H9 (cell line): ENCODE measurements around the gene RTL5. TPM values are rescaled to one million over a fixed set of nuclear protein-coding genes. Genes with fewer than 3 reads are reported as not detected.

Experiments used
- DNase-seq: peaks from one replicate; pipeline ENCODE4 v3.0.0-alpha.2; 2017
- H2AFZ ChIP-seq: one replicate; pipeline ENCODE4 v1.6.1; 2013; ENCODE audit warnings: mild to moderate bottlenecking, low read length, control low read depth, moderate library complexity
- H2AK5ac ChIP-seq: 2 replicates; pipeline ENCODE4 v1.6.1; 2013; ENCODE audit warnings: low read length, control low read depth, mixed read lengths; ENCODE audit not compliant: insufficient read length
- H2BK120ac ChIP-seq: one replicate; pipeline ENCODE4 v1.6.1; 2013; ENCODE audit warnings: low read depth, mild to moderate bottlenecking, low read length, control low read depth, inconsistent platforms; ENCODE audit not compliant: poor library complexity, severe bottlenecking
- H2BK12ac ChIP-seq: 2 replicates; pipeline ENCODE4 v1.6.1; 2013; ENCODE audit warnings: low read length, control low read depth, mixed read lengths, low read depth; ENCODE audit not compliant: insufficient read length
- H2BK15ac ChIP-seq: 2 replicates; pipeline ENCODE4 v1.6.1; 2013; ENCODE audit warnings: low read depth, low read length, control low read depth
- H2BK20ac ChIP-seq: one replicate; pipeline ENCODE4 v1.6.1; 2013; ENCODE audit warnings: low read depth, mild to moderate bottlenecking, low read length, control low read depth, inconsistent platforms; ENCODE audit not compliant: poor library complexity, severe bottlenecking
- H2BK5ac ChIP-seq: 2 replicates; pipeline ENCODE4 v1.6.1; 2013; ENCODE audit warnings: low read length, control low read depth, mixed read lengths; ENCODE audit not compliant: insufficient read length
- H3K14ac ChIP-seq: 2 replicates; pipeline ENCODE4 v1.6.1; 2013; ENCODE audit warnings: low read length, control low read depth; ENCODE audit not compliant: insufficient read depth
- H3K18ac ChIP-seq: 2 replicates; pipeline ENCODE4 v1.6.1; 2013; ENCODE audit warnings: low read depth, mild to moderate bottlenecking, mixed read lengths, low read length, control low read depth; ENCODE audit not compliant: insufficient read length
- H3K23ac ChIP-seq: 2 replicates; pipeline ENCODE4 v1.6.1; 2013; ENCODE audit warnings: low read length, control low read depth, mixed read lengths, low read depth; ENCODE audit not compliant: insufficient read length
- H3K23me2 ChIP-seq: 2 replicates; pipeline ENCODE4 v1.6.1; 2013; ENCODE audit warnings: low read depth, mild to moderate bottlenecking, mixed read lengths, low read length, control low read depth; ENCODE audit not compliant: insufficient read length, poor library complexity, severe bottlenecking
- H3K27ac ChIP-seq: 2 replicates; pipeline ENCODE4 v1.5.1; 2013; ENCODE audit warnings: low read length, control low read depth, mixed read lengths, low read depth; ENCODE audit not compliant: insufficient read length
- H3K27me3 ChIP-seq: 2 replicates; pipeline ENCODE4 v1.6.1; 2013; ENCODE audit warnings: low read length, control low read depth, inconsistent platforms; ENCODE audit not compliant: insufficient read depth
- H3K4ac ChIP-seq: 2 replicates; pipeline ENCODE4 v1.6.1; 2013; ENCODE audit warnings: low read depth, mild to moderate bottlenecking, control low read depth, inconsistent platforms, low read length, moderate library complexity
- H3K4me1 ChIP-seq: 2 replicates; pipeline ENCODE4 v1.6.1; 2013; ENCODE audit warnings: low read length, control low read depth, inconsistent platforms; ENCODE audit not compliant: insufficient read depth
- H3K4me2 ChIP-seq: 2 replicates; pipeline ENCODE4 v1.6.1; 2013; ENCODE audit warnings: low read length, control low read depth, mixed read lengths; ENCODE audit not compliant: insufficient read length, insufficient read depth
- H3K56ac ChIP-seq: 2 replicates; pipeline ENCODE4 v1.6.1; 2013; ENCODE audit warnings: low read depth, mild to moderate bottlenecking, mixed read lengths, low read length, control low read depth; ENCODE audit not compliant: insufficient read length
- H3K79me1 ChIP-seq: 2 replicates; pipeline ENCODE4 v1.6.1; 2013; ENCODE audit warnings: low read depth, mild to moderate bottlenecking, moderate library complexity, low read length, control low read depth, inconsistent platforms; ENCODE audit not compliant: insufficient read depth, poor library complexity, severe bottlenecking
- H3K79me2 ChIP-seq: 2 replicates; pipeline ENCODE4 v1.6.1; 2013; ENCODE audit warnings: low read length, control low read depth, inconsistent platforms; ENCODE audit not compliant: insufficient read depth
- H3K9ac ChIP-seq: 2 replicates; pipeline ENCODE4 v1.6.1; 2013; ENCODE audit warnings: low read length, control low read depth, mixed read lengths; ENCODE audit not compliant: insufficient read length; ENCODE audit errors: extremely low read depth
- H3K9me3 ChIP-seq: one replicate; pipeline ENCODE4 v1.6.1; 2013; ENCODE audit warnings: low read depth, low read length, inconsistent platforms; ENCODE audit not compliant: control insufficient read depth
- H3T11ph ChIP-seq: one replicate; pipeline ENCODE4 v1.6.1; 2013; ENCODE audit warnings: mild to moderate bottlenecking, low read length, control low read depth, inconsistent platforms
- H4K20me1 ChIP-seq: one replicate; pipeline ENCODE4 v1.6.1; 2013; ENCODE audit not compliant: control insufficient read depth, insufficient read length, insufficient read depth
- H4K5ac ChIP-seq: 2 replicates; pipeline ENCODE4 v1.6.1; 2013; ENCODE audit warnings: low read depth, mild to moderate bottlenecking, mixed read lengths, low read length, control low read depth; ENCODE audit not compliant: insufficient read length
- H4K8ac ChIP-seq: replicated peaks from 2 replicates; pipeline ENCODE4 v1.6.1; 2013; ENCODE audit warnings: low read length, control low read depth, mixed read lengths, low read depth; ENCODE audit not compliant: insufficient read length
- H4K91ac ChIP-seq: 2 replicates; pipeline ENCODE4 v1.6.1; 2013; ENCODE audit warnings: low read depth, mild to moderate bottlenecking, moderate library complexity, mixed read lengths, low read length, control low read depth; ENCODE audit not compliant: insufficient read length
- H3K27ac Mint-ChIP-seq, 3 experiments: 2 replicates in 2 of 3; 3 replicates in 1 of 3; pipeline ENCODE4 v1.8.0; 2020 to 2021; ENCODE audit warnings: mixed read lengths in 3 of 3, mild to moderate bottlenecking in 1 of 3, moderate library complexity in 1 of 3
- H3K27me3 Mint-ChIP-seq: 2 replicates; pipeline ENCODE4 v1.8.0; 2021; ENCODE audit warnings: low read depth, mild to moderate bottlenecking, moderate library complexity, mixed read lengths
- H3K36me3 Mint-ChIP-seq, 3 experiments: 2 replicates in 2 of 3; 3 replicates in 1 of 3; pipeline ENCODE4 v1.8.0; 2020 to 2021; ENCODE audit warnings: low read depth in 3 of 3, mixed read lengths in 3 of 3; ENCODE audit not compliant: insufficient read depth in 1 of 3
- H3K4me1 Mint-ChIP-seq, 2 experiments: 2 replicates each; pipeline ENCODE4 v1.8.0; 2020; ENCODE audit warnings: mixed read lengths in 2 of 2
- H3K4me3 Mint-ChIP-seq, 2 experiments: 2 replicates in 1 of 2; 3 replicates in 1 of 2; pipeline ENCODE4 v1.8.0; 2020 to 2021; ENCODE audit warnings: mild to moderate bottlenecking in 2 of 2, mixed read lengths in 2 of 2, moderate library complexity in 1 of 2
- H3K9me3 Mint-ChIP-seq, 2 experiments: 2 replicates in 1 of 2; 3 replicates in 1 of 2; pipeline ENCODE4 v1.8.0; 2020; ENCODE audit warnings: mild to moderate bottlenecking in 2 of 2, mixed read lengths in 2 of 2, moderate library complexity in 1 of 2
- CTCF ChIP-seq: fragments of 200-600 bp; sonication (generic); conservative IDR thresholded peaks from 3 replicates; pipeline ENCODE4 v1.8.0; 2021; ENCODE audit warnings: antibody characterized with exemption, mild to moderate bottlenecking
- WGBS: extraction: QIAGEN DNeasy Blood & Tissue Kit; methylation state at CpG from one replicate; pipeline ENCODE4 v1.1.7; 2013; ENCODE audit warnings: missing lambda C conversion rate, low lambda C conversion rate, mixed read lengths; ENCODE audit not compliant: insufficient read length; ENCODE audit errors: extremely low coverage; 5-methylcytosine and 5-hydroxymethylcytosine counted together
- total RNA-seq: library from RNA; stranded (reverse); gene quantifications from 2 replicates; pipeline ENCODE4 v1.2.1, GENCODE V29; 2021

Gene RTL5
- total RNA-seq, 1 experiment from 2014 or later, result 1.2 TPM

DNA sequence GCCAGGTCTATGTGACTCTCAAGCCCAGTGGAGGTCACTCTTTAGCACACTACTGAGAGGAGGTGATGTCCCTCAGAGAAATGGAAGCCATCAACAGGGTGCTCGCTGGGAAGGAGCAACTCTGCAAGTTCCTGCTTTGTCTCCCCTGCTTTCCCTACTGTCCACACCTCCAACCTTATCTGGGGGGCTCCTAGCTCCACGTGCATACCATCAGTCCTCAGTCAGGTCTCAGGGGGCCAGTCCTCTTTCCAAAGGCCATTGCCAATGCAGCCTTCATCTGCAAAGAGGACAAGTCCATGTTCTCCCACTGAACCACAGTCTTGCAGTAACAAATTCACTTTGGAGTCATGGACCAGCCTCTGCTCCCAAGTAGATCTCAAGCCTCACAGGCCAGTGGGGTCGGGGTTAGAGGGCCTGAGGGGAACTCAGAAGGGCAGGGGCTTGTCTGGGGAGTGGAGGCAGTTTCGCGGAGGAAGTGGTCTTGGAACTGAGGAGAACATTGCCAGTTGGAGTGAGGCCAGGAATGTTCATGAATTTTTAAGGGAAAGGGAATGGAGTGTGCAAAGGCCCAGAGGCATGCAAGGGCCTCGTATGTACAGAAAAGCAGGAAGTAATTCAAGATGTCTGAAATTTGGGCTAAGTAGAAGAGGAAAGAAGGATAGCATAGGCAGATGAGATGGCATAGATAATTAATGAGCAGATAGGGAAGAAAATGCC is 8.9 kb downstream of the RTL5 start:
- Histone ChIP-seq H3K79me2 (no peaks in the 10 kb centered on the region), H3K9me3 (peaks cover 34% of the 10 kb centered on the region), H3K23me2 (no peaks in the 10 kb centered on the region), H4K5ac (no peak overlapping the region), H3K9ac (no peak overlapping the region), H3K27ac (peak overlapping the region; percentile 84), H2AK5ac (no peak overlapping the region), H3K14ac (no peak overlapping the region), H2BK20ac (no peak overlapping the region), H2BK120ac (peak overlapping the region; percentile 85), H3K4me2 (no peak overlapping the region), H3T11ph (no peak overlapping the region), H4K20me1 (no peaks in the 10 kb centered on the region), H3K4me1 (peaks cover 4% of the 10 kb centered on the region; the same call in 1 of the 2 replicates), H3K79me1 (no peaks in the 10 kb centered on the region), H3K27me3 (no peaks in the 10 kb centered on the region), H3K18ac (peak overlapping the region; percentile 92), H3K23ac (no peak overlapping the region), H4K8ac (no peak overlapping the region), H2BK15ac (no peak overlapping the region), H2AFZ (no peak overlapping the region), H4K91ac (peak overlapping the region; percentile 13), H3K4ac (peak overlapping the region; percentile 88), H2BK12ac (no peak overlapping the region), H2BK5ac (no peak overlapping the region), H3K56ac (no peak overlapping the region)
- WGBS, result no CpG with 5 or more reads among the region's 6 CpGs
- DNase-seq, result no peak
- Mint-ChIP-seq H3K4me3 (no peak overlapping the region), H3K27ac (peak overlapping the region; percentile 46 to 95 (median 69)), H3K4me1 (peaks cover 27 to 28% of the 10 kb centered on the region in 2 experiments), H3K27me3 (peaks cover 7% of the 10 kb centered on the region), H3K9me3 (peaks cover 67 to 68% of the 10 kb centered on the region in 2 experiments), H3K36me3 (peaks cover 0 to 8% (median 0%) of the 10 kb centered on the region in 3 experiments; a peak in 3 of 7 replicates)
- no peak for TF ChIP-seq CTCF
